NCI-H748 treated with DMSO at 0.1 percent for 48 hours (cell line): ENCODE measurements around the gene C19orf25.
"Not testable (repeated sequence)": the region's sequence is repeated elsewhere in the genome, so short reads cannot be mapped to it uniquely, and the experiment has no call there.

ENCODE experiments used
- DNase-seq: peaks from one replicate; lab custom pipeline; 2025; lab: John Stamatoyannopoulos, UW

C19orf25 gene

DNA sequence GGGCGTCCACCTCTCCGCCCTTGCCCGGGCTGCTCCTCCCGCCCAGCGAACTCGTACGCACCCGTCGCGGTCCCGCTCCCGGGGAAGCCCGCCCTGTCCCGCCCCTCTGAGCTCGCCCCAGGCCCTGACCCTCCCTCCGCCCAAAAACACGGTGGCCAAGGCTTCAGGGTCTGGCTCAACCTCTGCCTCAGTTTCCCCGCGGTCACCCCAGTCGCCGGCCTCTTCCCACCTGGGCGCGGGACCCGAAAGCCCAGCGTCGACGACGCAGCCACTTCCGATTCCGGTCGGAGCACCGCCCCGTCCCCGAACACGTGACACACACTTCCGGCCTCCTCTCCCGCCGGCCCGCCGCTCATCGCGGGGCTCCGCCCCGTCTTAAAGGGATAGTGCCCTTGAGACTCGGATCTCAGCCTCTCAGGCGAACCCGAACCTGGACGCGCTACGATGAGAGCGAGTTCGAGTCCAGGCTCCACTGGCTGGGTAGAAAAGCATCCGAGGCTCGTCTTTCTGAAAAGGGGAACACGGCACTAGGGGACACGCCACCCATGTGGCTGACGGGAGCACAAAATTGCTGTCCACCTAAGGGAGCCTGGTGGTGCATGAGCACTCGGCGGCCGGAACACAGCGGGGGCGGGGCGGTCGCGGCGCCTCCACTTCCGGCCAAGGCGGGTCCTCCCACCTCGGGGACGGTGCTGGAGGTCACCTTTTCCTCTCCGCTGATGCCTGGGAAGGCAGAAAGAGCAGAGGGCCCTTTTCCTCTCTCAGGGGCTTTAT lies at the start of gene C19orf25:
TSS of gene C19orf25 (minus strand) at position 282 of the 774 bp plus-strand sequence. CDS start 312 bp downstream, outside the sequence.
- peak; percentile 67 for DNase-seq

DNA sequence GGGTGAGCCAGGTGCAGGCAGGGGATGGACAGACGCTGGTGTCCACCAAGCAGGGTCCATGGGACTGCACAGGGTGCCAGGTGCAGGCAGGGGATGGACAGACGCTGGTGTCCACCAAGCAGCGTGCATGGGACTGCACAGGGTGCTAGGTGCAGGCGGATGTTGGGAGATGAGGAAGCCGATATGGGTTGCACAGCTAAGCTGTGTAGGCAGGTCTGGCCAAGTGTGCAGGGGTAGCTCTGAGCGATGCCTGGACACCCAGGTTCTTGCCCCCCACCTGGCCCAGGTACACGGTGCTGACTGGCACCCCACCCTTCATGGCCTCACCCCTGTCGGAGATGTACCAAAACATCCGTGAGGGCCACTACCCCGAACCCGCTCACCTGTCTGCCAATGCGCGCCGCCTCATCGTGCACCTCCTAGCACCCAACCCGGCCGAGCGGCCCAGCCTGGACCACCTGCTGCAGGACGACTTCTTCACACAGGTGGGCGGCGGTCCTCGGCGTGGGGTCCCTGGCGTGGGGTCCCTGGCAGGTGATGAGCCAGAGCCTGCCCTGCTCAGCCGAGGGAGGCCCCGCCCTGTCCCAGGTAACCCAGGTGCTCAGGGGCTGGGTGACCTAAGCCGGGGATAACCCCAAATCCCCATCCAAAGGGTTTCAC lies 48.8 kb upstream of the C19orf25 start:
- DNase-seq: no peak

DNA sequence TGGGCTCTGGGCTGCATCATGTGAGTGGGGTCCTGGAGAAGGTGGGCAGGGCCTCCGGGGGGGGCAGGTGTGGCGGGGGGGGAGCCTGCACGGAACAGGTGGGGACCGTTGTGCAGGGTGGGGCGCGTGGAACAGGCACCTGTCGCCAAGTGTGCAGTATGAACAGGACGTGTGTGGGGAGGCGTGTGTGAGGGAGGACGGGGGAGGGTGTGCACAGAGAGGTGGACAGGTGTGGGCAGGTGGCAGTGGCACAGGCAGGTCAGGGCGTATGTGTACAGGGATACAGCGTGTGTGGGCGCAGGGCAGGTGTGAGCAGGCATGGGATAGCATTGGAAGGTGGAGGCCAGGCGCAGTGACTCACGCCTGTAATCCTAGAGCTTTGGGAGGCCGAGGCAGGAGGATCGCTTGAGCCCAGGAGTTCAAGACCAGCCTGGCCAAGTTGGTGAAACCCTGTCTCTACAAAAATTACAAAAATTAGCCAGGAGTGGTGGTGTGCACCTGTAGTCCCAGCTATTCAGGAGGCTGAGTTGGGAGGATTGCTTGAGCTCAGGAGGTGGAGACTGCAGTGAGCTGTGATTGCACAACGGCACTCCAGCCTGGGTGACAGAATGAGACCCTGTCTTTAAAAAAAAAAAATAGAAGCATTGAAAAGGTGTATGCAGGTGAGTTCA lies 48.1 kb upstream of the C19orf25 start:
- DNase-seq: no peak

DNA sequence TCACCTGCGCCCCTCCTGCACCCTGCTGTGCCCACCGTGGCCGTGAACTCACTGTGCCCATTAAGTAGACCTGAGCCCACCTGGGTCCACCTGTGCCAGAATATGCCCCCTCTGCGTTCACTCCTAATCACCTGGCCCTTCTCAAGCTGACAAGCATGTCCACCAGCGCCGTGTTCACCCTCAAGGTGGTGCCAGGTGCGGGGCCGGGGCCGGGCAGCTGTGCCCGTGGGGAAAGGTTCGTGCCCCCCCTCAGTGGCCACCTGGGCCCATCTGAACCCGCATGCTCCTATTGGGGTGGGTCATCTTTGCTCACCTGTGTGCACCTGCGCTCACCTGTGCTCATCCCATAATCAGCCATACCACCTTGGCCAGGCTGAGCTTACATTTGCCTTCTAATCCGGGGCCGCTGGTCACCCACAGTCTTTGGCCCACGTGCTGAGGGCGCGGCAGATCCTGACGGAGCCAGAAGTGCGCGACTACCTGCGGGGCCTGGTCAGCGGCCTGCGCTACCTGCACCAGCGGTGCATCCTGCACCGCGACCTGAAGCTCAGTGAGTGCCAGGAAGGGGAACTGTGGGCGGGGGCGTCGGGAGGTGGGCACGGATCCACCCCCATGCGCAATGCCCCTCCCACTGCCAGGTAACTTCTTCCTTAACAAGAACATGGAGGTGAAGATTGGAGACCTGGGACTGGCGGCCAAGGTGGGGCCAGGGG lies 47.2 kb upstream of the C19orf25 start:
- no peak for DNase-seq

DNA sequence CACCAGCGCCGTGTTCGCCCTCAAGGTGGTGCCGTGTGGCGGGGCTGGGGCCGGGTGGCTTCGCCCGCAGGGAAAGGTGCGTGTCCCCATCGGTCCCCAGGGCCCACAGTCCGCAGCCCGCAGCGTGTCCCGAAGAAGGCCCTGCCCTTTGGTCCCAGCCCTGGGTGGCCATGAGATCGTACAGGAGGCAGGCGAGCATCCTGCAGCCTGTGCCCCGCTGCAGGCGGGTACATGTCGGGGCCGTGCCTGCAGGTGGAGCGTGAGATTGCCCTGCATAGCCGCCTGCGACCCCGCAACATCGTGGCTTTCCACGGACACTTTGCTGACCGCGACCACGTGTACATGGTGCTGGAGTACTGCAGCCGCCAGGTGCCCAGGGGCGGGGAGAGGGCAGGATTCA lies 46.3 kb upstream of the C19orf25 start:
- DNase-seq: no peak

DNA sequence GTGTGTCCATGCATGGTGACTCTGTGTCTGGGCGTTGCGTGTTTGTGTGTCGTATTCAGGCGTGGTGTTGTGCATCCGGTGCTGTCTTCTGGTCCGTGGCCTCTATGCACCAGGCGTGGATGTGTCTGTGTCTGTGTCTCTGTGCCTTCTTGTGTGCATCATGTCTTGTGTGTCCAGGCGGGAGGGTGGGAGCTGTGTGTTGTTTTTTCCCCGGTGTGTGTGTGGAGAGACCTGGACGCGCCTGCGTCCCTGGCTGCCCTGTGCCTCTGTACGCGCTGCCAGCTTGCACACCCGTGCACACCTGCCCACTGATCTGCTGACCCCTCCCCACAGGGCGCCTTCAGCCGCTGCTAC lies 45.9 kb upstream of the C19orf25 start:
- DNase-seq: no peak

DNA sequence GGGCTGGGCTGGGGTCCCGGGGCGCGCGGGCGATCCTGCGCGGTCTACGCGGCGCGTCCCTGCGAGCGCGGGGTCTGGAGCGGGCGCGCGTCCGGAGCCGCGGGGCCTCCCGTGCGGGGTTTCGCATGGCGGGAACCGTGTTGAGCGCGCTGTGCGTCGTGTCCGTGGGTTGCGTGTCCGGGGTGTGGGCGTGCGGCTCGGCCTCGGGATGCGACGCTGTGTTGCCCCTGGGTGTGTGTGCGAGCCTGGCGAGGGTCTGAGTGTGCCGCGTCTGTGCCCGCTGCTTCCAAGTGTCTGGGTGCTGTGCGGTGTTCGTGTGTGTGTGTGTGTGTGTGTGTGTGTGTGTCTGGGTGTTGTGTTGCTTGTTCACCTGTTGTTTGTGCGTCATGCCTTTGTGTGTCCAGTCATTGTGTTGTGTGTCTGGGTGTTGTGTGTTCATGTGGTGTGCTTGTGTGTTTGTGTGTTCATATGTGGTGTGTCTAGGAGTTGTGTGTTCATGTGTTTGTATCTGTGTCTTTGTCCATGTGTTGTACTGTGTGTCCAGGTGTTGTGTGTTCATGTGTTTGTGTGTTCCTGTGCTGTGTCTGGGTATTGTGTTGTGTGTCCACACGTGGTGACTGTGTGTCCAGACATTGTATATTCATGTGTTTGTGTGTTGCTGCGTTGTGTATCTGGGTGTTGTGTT lies 45.4 kb upstream of the C19orf25 start:
- DNase-seq: no peak

DNA sequence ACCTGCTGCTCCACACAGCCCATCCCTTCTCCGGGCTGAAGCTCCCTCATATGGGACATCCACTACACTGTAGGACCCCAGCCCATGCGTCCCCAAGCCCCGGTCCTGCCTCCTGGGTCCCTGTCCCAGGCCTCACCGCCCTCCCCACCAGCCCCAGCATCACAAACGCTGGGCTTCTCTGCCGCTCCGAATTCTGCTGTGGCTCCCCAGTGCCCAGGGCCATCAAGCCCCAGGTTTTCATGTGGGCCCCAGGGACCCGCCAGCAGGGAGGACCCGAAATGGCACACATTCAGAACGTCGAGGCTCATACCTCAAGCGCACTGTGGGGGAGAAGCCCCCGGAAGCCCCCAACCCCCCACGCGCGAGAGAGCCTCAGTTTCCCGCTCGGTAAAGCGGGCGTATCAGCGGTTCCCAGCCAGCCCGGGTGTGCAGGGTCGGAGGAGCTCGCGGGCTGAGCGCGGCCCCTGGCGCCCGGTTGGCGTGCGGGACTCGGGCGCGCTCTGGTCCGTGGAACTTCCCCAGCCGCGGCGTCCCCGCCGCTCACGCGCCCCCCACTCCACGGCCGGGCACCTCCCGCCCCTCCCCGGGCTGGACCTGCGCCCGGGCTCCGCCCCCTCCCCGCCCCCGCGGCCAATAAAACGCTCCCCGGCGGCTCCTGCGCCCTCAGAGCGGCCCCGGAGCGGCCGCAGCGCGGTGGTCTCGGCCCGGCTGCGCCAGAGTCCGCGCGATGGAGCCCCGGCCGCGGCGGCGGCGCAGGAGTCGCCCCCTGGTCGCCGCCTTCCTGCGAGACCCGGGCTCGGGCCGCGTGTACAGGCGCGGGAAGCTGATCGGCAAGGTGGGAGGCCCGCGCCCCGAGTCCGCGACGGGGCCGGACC lies 44.6 kb upstream of the C19orf25 start, which contains the start of gene PLK5:
TSS of gene PLK5 (plus strand) at position 666 of the 875 bp plus-strand sequence. CDS start 2,920 bp downstream, outside the sequence.
- DNase-seq: no peak

DNA sequence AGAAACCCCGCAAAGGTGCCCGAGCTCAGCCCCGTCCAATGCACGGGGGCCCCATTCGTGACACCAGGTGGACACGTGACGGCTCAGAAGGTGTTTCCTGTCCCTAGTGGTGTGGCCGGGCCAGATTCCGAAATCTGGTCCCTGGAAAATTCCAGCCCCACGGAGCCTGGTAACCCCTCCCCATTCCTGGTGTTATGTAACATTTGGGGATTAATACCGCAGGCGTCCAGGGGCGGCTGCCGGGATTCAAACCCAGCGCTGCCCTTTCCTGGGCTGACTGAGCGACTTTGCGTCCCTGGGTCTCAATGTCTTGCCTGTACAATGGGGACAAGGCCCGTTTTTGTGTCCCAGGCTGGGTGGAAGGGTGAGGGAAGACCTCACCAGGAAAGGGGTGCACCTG lies 43.8 kb upstream of the C19orf25 start:
- DNase-seq: no peak

DNA sequence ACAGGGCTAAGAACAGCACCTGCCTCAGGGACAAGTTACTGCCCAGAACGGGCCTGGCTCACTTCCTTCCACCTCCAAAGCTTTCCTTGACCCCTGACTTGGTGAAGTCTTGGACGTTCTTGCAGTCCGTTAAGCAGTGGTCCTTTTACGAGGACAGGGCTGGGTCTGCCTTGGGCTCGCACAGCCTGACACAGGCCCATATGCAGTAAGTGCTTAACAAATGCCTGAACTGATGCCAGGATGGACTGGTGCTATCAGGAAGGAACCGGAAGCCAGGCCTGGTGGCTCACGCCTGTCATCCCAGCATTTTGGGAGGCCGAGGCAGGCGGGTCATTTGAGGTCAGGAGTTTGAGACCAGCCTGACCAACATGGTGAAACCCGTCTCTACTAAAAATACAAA lies 43.0 kb upstream of the C19orf25 start:
- DNase-seq: no peak

DNA sequence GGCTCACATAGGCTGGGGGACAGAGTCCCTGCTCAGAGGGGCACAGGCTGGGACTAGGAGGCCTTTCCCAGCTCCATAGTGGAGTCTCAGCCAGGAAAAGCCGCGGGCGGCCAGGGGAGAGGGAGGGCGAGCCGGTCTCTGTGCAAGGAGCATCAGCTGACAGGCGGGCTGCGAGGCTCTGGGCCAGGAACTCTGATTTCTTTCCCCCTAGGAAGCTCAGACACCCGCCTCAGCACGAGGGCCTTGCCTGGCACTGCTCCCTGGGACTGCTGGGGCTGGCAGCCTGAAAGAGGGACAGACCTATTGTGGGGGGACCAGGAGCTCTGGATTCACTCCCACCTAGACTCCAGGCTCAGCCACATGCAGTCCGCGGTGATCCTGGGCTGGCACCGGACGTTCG lies 42.6 kb upstream of the C19orf25 start:
- no peak for DNase-seq

DNA sequence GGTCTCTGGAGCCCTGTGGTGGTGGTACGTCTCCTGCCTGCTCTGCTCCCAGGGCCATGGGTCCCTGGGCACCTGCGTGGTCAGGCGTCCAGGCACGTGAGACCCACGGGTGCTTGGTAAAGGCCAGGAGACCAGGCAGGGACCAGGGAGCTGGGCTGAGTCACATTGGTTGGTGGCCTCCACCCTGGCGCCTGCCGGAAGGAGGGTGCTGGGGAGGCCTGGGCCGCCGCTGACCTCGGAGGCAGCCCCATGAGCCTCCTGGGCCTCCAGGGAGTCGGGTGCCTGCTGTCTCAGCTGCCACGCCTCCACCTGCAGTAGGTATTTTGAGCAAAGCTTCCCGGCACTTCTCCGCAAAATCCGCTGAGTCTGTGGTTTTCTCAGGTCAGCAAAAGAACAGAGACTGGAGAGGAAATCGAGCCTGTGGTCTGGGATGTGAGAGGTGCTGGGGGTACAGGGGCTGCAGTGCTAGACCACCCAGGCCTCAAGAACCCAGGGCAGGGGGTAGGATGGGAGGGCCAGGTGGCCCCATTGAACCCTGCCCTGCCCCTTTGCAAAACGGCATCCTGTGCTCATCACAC lies 41.3 kb upstream of the C19orf25 start:
- no peak for DNase-seq

DNA sequence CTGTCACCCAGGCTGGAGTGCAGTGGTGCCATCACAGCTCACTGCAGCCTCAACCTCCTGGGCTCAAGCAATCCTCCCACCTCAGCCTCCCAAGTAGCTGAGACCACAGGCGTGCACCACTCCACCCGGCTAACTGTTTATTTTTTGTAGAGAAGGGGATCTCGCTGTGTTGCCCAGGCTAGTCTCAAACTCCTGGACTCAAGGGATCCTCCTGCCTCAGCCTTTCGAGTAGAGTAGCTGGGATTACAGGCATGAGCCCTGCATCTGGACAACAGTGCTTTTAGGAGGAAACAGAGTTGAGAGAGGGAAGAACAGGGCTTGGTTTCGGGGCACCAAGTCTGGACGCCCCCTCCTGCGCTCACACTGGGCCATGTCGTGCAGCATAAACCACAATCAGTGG lies 40.8 kb upstream of the C19orf25 start:
- not testable (repeated sequence) for DNase-seq

DNA sequence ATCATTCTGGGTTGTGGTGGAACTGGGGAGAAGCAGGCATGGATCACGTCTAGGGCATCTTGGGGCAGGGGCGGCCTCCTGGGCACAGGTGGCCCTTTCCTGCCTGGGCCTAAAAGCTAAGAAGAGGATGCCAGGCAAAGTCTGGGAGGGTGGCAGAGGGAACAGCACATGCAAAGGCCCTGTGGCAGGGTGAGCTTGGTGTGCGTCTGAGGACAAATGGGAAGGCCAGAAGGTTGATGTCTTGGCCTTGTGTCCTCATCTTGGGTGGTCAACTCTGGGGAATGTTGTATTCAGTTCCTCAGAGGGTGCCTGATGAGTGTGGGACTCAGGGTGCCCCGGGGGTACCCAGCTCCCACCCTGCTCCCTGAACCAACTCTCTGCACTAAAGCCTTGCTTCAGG lies 39.5 kb upstream of the C19orf25 start:
- DNase-seq: no peak

DNA sequence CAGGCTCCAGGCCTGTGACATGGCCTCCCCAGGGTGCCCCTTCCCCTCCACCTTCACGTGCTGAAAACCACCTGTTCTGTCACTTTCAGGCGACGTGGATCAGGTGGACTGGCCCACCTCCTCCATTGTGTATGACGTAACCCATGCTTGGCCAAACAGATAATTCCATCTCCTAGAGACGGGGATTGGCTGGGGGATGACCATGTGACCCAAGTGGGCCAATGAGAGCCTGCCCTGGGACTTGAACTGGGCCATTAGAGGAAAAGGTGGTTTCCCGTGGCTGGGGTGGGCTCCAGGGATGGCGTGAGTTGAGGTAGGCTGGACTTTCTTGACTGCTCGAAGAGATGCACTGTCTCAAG lies 37.4 kb upstream of the C19orf25 start:
- DNase-seq: no peak

DNA sequence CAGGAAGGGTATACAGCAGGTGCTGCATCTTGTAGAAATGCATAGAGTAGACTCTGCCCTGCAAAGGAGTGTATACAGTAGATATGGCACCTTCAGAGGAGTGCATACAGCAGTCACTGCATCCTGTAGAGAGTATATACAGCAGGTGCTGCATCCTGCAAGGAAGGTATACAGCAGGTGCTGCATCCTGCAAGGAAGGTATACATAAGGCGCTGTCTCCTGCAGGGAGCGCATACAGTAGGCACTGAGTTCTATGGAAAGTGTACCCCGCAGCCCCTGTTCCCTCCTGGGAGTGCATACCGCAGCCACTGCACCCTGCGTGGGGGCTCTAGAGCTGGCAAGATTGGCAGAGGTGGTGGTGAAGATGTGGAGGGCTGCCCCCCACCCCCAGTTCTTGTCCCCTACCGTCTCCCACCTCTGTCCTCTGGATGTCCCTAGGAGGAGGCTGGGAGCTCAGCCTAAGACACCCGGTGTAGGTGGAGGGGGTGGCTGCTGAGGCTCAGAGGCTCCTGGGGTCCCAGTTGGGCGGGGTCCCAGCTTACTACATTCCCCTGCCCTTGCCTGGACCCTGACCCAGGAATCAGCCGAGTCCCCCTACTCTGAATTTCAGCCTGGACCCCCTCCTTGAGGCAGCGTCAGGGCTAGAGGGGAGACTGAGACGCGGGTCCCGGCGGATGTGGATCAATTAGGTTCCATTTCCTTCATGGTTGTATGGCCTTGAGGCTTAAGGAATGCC lies 36.1 kb upstream of the C19orf25 start:
- no peak for DNase-seq

DNA sequence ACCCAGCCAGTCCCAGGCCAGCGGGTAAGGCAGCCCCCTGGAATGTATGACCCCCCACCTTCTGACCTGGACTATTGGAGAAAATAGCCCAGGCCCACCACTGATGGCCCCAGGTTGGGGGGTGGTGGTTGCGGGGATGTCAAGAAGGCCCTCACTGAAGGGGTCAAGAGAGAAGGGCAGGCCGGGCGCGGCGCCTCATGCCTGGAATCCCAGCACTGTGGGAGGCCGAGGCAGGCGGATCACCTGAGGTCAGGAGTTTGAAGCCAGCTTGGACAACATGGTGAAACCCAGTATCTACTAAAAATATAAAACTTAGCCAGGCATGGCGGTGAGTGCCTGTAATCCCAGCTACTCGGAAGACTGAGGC lies 35.3 kb upstream of the C19orf25 start:
- no peak for DNase-seq

DNA sequence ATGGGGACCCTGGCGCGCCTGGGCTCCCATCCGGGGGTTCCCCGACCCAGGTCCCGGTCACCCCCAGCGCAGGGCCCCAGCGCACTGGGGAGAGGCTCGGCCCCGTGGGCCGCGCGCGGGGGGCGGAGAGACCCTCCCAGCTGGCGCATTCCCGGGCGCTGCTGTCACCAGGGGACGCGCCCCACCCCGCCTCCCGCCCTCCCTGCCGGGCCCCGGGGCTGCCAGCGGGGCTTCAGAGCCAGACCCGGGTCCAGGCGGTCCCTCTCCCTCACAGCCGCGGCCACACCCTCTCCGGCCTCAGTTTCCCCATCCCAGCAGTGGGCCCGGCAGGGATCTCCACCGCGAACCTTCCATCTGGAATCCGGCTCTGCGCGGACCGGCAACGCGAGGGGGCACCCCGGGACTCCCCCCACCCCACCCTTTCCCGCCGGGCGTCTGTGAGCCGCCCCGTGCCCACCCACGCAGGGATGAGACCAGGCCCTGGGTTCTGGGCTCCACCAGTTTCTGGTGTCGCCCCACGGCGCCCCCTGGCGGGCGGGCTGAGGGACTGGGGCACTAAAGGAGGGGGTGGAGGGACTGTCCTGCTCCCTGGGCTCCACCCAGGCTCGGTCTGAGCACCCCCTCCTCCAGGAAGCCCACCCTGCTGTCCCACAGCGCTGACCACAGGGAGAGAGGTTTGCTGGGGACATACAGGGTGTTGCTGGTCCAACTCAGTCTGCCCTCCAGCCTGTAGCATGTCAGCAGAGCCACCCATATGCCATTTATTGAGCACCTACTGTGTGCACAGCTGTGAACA lies 34.7 kb upstream of the C19orf25 start:
- no peak for DNase-seq
